GM19099 (cell line): Measurements from ENCODE around the gene CNPY2.

Experiments used
- POLR2A ChIP-seq: IDR thresholded peaks from 3 replicates; pipeline ENCODE4 v1.6.1; 2011; ENCODE audit warnings: low read depth; ENCODE audit not compliant: insufficient read length; ENCODE audit errors: extremely low read depth

Gene CNPY2

DNA sequence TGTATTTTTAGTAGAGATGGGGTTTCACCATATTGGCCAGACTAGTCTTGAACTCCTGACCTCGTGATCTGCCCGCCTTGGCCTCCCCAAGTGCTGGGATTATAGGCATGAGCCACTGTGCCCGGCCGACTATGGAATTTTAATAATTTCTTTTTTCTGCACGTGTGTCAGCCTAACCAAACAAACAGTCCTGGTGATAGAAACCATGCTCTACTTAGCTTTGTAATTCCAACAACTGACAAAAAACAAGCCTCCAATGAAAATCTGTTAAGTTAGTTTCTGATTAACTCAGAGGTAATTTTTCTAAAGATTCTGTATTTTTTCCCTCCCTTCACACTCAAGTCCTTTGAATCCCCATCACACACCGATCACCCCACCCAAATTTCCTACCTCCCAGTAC is 33.8 kb downstream of the CNPY2 start:
- no peak for TF ChIP-seq POLR2A

DNA sequence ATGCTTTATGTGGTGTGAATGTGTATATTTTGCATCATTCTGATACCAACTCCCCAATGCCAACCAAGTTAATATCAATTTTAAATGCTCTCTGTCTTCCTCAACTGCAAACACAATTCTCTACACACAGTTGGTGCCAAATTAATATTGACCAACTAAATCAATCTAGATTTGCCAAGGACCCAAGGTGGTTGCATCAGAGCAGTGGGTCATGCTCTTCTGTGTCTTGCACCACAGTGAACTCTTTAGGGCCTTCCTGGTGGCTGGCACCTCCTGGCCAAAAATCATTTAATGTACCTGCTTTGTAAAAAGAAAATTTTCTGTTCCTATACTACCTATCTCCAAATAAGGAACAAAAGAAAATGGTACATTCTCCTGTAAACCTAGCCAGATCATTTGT is 34.9 kb downstream of the CNPY2 start:
- TF ChIP-seq POLR2A, result no peak

DNA sequence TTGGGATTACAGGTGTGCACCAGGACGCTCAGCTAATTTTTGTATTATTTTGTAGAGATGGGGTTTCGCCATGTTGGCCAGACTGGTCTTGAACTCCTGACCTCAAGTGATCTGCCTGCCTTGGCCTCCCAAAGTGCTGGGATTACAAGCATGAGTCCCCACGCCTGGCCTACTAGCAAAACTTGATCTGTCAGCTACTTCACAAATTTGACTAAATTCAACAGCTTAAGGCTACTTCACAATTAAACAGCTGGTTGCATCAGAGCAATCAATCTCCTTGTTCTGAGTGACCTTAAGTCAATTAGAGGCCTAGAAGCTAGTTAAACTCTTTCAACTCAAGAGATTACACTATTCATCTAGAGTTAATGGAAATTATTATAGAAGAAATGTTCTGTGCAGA is 36.9 kb downstream of the CNPY2 start:
- no peak for TF ChIP-seq POLR2A

DNA sequence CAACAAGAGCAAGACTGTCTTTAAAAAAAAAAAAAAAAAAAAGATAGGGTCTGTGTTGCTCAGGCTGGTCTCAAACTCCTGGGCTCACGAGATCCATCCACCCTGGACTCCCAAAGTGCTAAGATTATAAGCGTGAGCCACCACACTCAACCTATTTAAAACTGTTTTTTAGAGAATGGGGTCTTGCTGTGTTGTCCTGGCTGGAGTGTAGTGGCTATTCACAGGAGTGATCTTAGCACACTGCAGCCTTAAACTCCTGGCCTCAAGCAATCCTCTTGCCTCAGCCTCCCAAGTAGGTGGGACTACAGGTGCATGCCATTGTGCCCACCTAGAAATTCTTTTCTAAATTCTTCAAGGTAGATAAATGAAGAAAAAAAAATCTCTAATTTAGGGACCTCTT is 41.5 kb downstream of the CNPY2 start:
- TF ChIP-seq POLR2A, result no peak

DNA sequence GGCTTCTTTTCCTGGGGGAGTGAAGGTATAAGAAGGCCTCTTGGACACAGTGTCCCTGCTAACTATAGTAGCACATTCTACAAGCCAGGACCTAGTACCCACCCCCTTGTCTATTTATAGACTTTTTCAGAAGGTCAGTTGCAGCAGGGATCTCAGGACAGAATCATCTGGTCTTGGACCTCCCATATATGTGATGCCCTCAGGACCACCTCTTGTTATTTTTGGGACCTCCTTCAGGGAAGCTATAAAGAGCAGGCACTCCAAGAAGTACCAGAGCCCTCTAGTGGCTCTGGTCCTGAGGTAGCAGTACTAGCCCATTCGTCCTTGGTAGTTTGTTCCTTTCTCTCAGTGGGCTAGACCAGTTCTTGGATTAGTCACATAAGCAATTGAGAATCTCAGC is 44.8 kb downstream of the CNPY2 start:
- TF ChIP-seq POLR2A, result no peak

DNA sequence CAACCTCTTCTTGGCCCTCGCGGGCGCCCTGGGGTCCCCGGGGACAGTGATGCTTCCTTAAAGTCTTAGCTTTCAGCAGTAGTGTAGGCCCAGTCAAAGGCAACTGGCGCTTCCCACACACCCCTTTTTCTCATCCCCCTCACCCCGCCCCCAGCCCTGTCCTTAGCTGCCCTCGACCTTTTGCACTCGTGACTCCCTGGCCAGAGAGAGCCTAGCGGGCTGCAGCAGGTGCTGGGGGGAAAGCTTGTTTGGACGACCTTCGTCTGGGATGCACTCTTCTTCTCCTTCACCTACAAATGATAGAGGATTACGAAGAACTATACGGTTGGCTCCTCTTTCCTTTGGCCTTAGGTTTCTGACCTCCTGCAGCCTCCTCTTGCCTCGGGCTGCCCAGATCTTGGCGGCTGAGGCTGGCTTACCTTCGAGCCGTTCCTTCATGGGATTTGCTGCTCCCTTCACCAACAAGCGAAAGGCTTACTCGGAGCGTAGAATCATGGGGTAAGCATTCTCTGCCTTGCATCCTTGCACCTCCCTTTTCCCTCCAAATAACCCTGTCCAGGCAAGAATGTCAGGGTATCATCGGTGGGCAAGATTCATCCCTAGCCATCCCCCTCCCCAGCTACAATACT is 48.2 kb downstream of the CNPY2 start:
- TF ChIP-seq POLR2A, result no peak

DNA sequence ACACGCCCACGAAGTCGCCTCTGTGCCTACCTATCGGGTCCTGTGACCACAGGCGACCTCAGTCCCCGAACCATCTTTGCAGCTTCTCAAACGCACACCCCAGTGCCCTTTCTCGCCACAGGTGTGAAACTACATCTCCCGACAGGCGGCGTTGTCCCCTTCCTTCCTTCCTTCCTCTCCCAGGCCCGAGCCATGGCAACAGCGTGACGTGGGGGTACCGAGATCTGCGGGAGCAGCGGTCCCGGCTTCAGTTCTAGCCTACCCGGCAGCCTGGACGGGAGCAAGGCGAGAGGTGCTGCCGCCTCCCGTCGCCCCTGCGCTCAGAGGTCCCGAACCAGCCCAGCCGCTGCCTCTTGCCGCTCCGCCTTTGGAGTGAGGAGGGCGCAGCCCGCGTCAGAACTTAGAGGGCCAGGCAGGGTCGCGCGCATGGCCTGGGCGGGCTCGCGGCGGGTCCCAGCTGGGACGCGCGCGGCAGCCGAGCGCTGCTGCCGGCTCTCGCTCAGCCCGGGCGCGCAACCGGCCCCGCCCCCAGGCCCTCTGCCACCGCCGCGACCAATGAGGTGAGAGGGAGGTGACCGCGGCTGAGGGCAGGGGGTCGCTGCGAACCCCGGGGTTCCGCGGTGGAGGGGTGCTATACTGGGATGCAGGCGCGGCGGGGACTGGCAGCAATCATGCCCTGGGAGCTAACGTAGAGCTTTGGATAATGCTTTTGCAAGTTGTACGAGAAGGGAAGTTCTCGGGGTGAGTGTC is 48.9 kb downstream of the CNPY2 start, which contains the start of gene COQ10A:
Gene COQ10A, plus strand, starts transcription at position 250 of the 750 bp plus-strand sequence. Its CDS starts 177 bp downstream, at position 427.
- peak; percentile 87 for TF ChIP-seq POLR2A

DNA sequence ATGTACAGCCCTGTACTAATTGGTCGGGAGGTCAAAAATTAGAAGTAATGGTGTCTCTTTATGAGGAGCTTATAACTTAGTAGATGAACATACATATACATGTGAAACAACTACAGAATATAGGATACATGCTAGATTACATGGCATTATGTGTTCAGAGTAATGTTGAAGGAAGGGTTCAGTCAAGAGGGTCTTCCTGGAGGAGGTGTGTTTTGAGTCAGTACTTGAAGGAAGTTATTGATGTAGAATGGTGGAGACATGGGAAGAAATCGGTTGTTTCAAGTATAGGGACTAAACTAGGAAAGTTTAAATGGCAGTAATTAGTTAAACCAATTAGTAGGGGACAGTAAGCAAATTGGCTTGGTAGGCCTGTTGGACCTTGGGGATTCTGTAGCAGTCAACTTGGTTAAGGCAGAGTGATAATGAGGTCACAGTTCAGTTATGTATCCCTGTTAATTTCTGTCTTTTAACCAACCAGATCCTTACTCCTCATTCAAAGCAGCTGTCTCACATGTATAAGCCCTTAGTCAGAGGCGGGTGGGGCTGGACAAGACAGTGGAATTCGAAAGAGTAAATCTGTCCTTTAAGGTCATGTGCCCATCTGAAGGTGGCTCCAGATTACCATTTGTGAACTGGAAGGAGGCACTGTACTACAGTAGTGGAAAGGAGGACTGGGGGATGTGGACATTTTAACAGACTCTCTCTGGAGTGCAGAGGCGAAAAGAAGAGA is 54.1 kb downstream of the CNPY2 start:
- no peak for TF ChIP-seq POLR2A

DNA sequence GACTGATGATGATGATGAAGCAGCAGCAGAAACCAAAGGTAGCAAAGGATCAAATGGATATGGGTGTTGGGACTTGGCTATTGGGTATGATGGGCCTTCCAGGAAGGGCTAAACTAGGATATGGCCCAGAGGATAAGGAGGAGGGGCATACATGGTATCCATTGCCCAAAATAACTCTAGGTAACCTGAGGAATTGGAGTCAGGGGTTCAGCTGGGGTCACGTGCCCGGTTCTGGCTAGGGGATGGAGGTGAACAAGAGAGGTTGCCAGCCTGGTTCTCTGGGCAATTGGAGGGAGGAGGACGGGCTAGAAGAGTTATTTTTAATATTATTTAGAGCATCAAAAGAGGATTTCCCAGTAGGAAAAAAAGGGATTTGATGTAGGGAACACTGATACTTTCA is 54.9 kb downstream of the CNPY2 start:
- TF ChIP-seq POLR2A, result no peak

DNA sequence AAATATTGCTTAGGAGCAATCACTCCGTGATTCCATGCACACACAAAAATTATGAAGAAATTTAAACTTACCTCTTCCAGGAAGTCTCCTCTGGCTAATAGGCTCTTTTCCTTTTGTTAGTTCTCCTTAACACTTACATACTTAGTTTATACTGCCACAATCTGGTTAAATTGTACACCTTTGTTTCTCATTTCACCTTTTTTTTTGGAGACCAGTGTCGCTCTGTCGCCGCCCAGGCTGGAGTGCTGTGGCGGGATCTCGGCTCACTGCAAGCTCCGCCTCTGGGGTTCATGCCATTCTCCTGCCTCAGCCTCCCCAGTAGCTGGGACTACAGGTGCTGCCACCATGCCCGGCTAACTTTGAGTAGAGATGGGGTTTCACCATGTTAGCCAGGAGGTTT is 55.4 kb downstream of the CNPY2 start:
- no peak for TF ChIP-seq POLR2A
